SK-N-SH (cell line): Measurements from ENCODE around the gene CHST11. TPM values are rescaled to one million over a fixed set of nuclear protein-coding genes. Genes with fewer than 3 reads are reported as not detected.
A peak's percentile ranks its signal among the peaks of the same experiment; 100 is the strongest.

Experiments used
- CTCF ChIA-PET: fragments of 300-600, 350-600 bp; formaldehyde crosslinking; extraction: SDS; loops from one replicate; lab custom pipeline; 2021; lab: Yijun Ruan, JAX
- POLR2A ChIA-PET: fragments of 350-600 bp; sonication (Branson Sonifier 250); formaldehyde crosslinking; extraction: SDS; loops from one replicate; lab custom pipeline; 2020; ENCODE audit warnings: antibody characterized with exemption, inconsistent platforms; lab: Yijun Ruan, JAX
- DNase-seq: peaks from one replicate; pipeline ENCODE4 v3.0.0; 2012
- H2AFZ ChIP-seq: fragments of 200-600 bp; sonication (generic); 2 replicates; pipeline ENCODE4 v1.8.1; 2016; ENCODE audit warnings: antibody characterized with exemption, mild to moderate bottlenecking, low read depth
- H3F3A ChIP-seq: fragments of 200-600 bp; sonication (generic); replicated peaks from 2 replicates; pipeline ENCODE3; 2016; ENCODE audit warnings: antibody characterized with exemption, mild to moderate bottlenecking; ENCODE audit not compliant: insufficient read depth
- H3K27ac ChIP-seq, 2 experiments: fragments of 200-500 bp in 1 of 2; fragments of 200-600 bp in 1 of 2; sonication (Bioruptor generic) in 1 of 2; sonication (generic), shearing (Covaris generic) in 1 of 2; 2 replicates each; pipeline versions ENCODE4 v1.5.1 to v1.6.1; 2014 to 2016; ENCODE audit warnings: low read depth in 2 of 2, inconsistent platforms in 1 of 2, low read length in 1 of 2, mild to moderate bottlenecking in 1 of 2, mixed read lengths in 1 of 2
- H3K27me3 ChIP-seq: fragments of 200-600 bp; sonication (generic), shearing (Covaris generic); 2 replicates; pipeline ENCODE4 v1.6.1; 2016; ENCODE audit warnings: mixed run types; ENCODE audit not compliant: insufficient read depth
- H3K36me3 ChIP-seq, 2 experiments: fragments of 200-500 bp in 1 of 2; fragments of 200-600 bp in 1 of 2; sonication (Bioruptor generic) in 1 of 2; sonication (generic) in 1 of 2; replicated peaks in 1 of 2; 2 replicates each; pipeline versions ENCODE3 to v1.5.1; 2014 to 2016; ENCODE audit warnings: low read length in 1 of 2, mild to moderate bottlenecking in 1 of 2; ENCODE audit not compliant: insufficient read depth in 2 of 2, control insufficient read depth in 1 of 2
- H3K4me1 ChIP-seq, 2 experiments: fragments of 200-500 bp in 1 of 2; fragments of 200-600 bp in 1 of 2; sonication (Bioruptor generic) in 1 of 2; sonication (generic), shearing (Covaris generic) in 1 of 2; 2 replicates each; pipeline versions ENCODE4 v1.5.1 to v1.6.1; 2014 to 2016; ENCODE audit warnings: low read depth in 1 of 2, low read length in 1 of 2, mixed run types in 1 of 2; ENCODE audit not compliant: insufficient read depth in 2 of 2, control insufficient read depth in 1 of 2
- H3K4me2 ChIP-seq: fragments of 200-600 bp; sonication (generic), shearing (Covaris generic); 2 replicates; pipeline ENCODE4 v1.6.1; 2017; ENCODE audit warnings: mixed run types
- H3K4me3 ChIP-seq, 2 experiments: fragments of 200-500 bp in 1 of 2; fragments of 200-600 bp in 1 of 2; sonication (Bioruptor generic) in 1 of 2; sonication (generic), shearing (Covaris generic) in 1 of 2; 2 replicates each; pipeline versions ENCODE4 v1.5.1 to v1.8.1; 2014 to 2016; ENCODE audit warnings: low read depth in 2 of 2, inconsistent platforms in 1 of 2, low read length in 1 of 2, mild to moderate bottlenecking in 1 of 2, mixed read lengths in 1 of 2, moderate library complexity in 1 of 2
- H3K79me2 ChIP-seq: fragments of 200-600 bp; sonication (generic); 2 replicates; pipeline ENCODE4 v1.8.1; 2017; ENCODE audit warnings: mild to moderate bottlenecking; ENCODE audit not compliant: insufficient read depth
- H3K9ac ChIP-seq: fragments of 200-600 bp; sonication (generic); 2 replicates; pipeline ENCODE4 v1.6.1; 2017; ENCODE audit warnings: mixed run types
- H3K9me2 ChIP-seq: fragments of 200-600 bp; sonication (generic); 2 replicates; pipeline ENCODE4 v1.6.1; 2017; ENCODE audit warnings: mixed run types
- H3K9me3 ChIP-seq: fragments of 200-600 bp; sonication (generic); 2 replicates; pipeline ENCODE4 v1.6.1; 2017; ENCODE audit warnings: mixed run types, mild to moderate bottlenecking, moderate library complexity
- H4K20me1 ChIP-seq: fragments of 200-600 bp; sonication (generic); 2 replicates; pipeline ENCODE4 v1.6.1; 2017; ENCODE audit warnings: mild to moderate bottlenecking, mixed run types; ENCODE audit not compliant: insufficient read depth
- CHD2 ChIP-seq: fragments of 150-350 bp; IDR thresholded peaks from 2 replicates; pipeline ENCODE4 v1.6.1; 2018; ENCODE audit warnings: low read length; ENCODE audit not compliant: partially characterized antibody
- CTCF ChIP-seq: fragments of 200-600 bp; sonication (generic); IDR thresholded peaks from 2 replicates; pipeline ENCODE4 v1.6.1; 2017; ENCODE audit warnings: antibody characterized with exemption, mild to moderate bottlenecking, moderate library complexity
- EP300 ChIP-seq, 2 experiments: IDR thresholded peaks; 2 replicates each; pipeline versions ENCODE4 v1.4.0 to v1.6.1; 2012; ENCODE audit warnings: borderline replicate concordance in 1 of 2, low read depth in 1 of 2, low read length in 1 of 2
- FOXJ3 ChIP-seq: sonication (generic); formaldehyde crosslinking; IDR thresholded peaks from 2 replicates; pipeline ENCODE4 v1.5.1; 2020; ENCODE audit warnings: mild to moderate bottlenecking, missing genetic modification reagents
- GABPA ChIP-seq: IDR thresholded peaks from 2 replicates; pipeline ENCODE4 v1.4.0; 2012; ENCODE audit warnings: low read depth, mild to moderate bottlenecking
- GATA2 ChIP-seq: sonication (generic); formaldehyde crosslinking; IDR thresholded peaks from 2 replicates; pipeline ENCODE4 v1.5.0; 2020; ENCODE audit warnings: mild to moderate bottlenecking, missing genetic modification reagents
- MAX ChIP-seq: IDR thresholded peaks from 2 replicates; pipeline ENCODE4 v1.4.0; 2012; ENCODE audit warnings: low read depth
- MEF2A ChIP-seq: IDR thresholded peaks from 2 replicates; pipeline ENCODE4 v1.4.0; 2012; ENCODE audit warnings: low read depth, borderline replicate concordance
- MXI1 ChIP-seq: IDR thresholded peaks from 2 replicates; pipeline ENCODE4 v1.6.1; 2012; ENCODE audit warnings: mild to moderate bottlenecking, low read depth, low read length, improper control_type of control experiment
- NRF1 ChIP-seq: IDR thresholded peaks from 2 replicates; pipeline ENCODE4 v1.6.1; 2012; ENCODE audit warnings: low read depth, mild to moderate bottlenecking, low read length
- PBX3 ChIP-seq: IDR thresholded peaks from 2 replicates; pipeline ENCODE4; 2012
- POLR2AphosphoS5 ChIP-seq: IDR thresholded peaks from 2 replicates; pipeline ENCODE4 v1.6.1; 2012; ENCODE audit warnings: low read depth, low read length
- RAD21 ChIP-seq: IDR thresholded peaks from 2 replicates; pipeline ENCODE4 v1.6.1; 2012; ENCODE audit warnings: mild to moderate bottlenecking, low read length
- RCOR1 ChIP-seq: fragments of 150-350 bp; IDR thresholded peaks from 2 replicates; pipeline ENCODE4 v1.6.1; 2017; ENCODE audit warnings: antibody characterized with exemption, low read length
- RFX5 ChIP-seq: IDR thresholded peaks from 2 replicates; pipeline ENCODE4 v1.6.1; 2012; ENCODE audit warnings: mild to moderate bottlenecking, improper control_type of control experiment, low read length
- RXRA ChIP-seq: IDR thresholded peaks from 2 replicates; pipeline ENCODE4 v1.4.0; 2012; ENCODE audit warnings: low read depth, mild to moderate bottlenecking, borderline replicate concordance
- TAF1 ChIP-seq: IDR thresholded peaks from 2 replicates; pipeline ENCODE4 v1.6.1; 2012; ENCODE audit warnings: low read depth, mild to moderate bottlenecking, low read length, moderate library complexity, borderline replicate concordance
- TCF12 ChIP-seq: IDR thresholded peaks from 2 replicates; pipeline ENCODE4 v1.4.0; 2012
- TEAD4 ChIP-seq: IDR thresholded peaks from 2 replicates; pipeline ENCODE4 v1.4.0; 2012; ENCODE audit warnings: mild to moderate bottlenecking, borderline replicate concordance; ENCODE audit not compliant: insufficient read depth
- YY1 ChIP-seq: IDR thresholded peaks from 2 replicates; pipeline ENCODE4 v1.4.0; 2012; ENCODE audit warnings: low read depth, mild to moderate bottlenecking
- WGBS: methylation state at CpG from one replicate; pipeline ENCODE4 v1.1.6; 2017; ENCODE audit warnings: low lambda C conversion rate; 5-methylcytosine and 5-hydroxymethylcytosine counted together
- polyA plus RNA-seq, 3 experiments: library from polyadenylated mRNA; depleted of rRNA; stranded (reverse); fragments of >200 nt; gene quantifications; 2 replicates each; pipeline ENCODE4 v1.2.3, GENCODE V29; 2012
- TF ChIP-seq, protein P1 (sequence below): fragments of 150-350 bp; IDR thresholded peaks from 2 replicates; pipeline ENCODE4 v1.6.1; 2017; ENCODE audit warnings: antibody characterized with exemption, low read length, low read depth, borderline replicate concordance

CHST11 gene
- polyA plus RNA-seq, 1 of the 3 experiments (the other 2 are of a cell fraction) = 18.6 TPM

DNA sequence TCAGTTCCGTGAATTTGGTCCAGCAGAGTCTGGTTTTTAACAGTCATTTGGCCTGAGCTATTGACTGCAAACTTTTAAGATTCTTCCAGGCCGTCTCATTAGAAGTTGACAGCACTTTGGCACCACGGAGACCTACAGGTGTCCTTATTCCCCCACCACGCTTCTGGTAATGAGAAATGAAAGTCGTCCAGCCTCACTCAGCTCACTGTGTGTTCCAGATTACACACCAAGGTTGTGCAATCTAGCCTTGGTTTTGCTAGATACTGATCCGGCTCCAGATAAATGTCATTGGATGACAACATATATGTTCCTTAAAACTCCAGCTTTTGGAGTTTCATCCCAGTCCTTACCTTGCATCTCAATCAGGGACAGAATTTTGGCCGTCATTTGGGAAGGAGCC, 210.4 kb downstream of the CHST11 start:
- H3K27me3 ChIP-seq = no peaks in the 10 kb centered on the region
- H3K36me3 ChIP-seq = no peaks in the 10 kb centered on the region
- WGBS = 85% methylated on average over 7 of the region's 7 CpGs
- POLR2A ChIA-PET = interaction anchor here (1.0 kb wide), 1 partner anchor 8 kb away, joined by 3 read pairs; no protein-coding TSS in a partner anchor
- no peak overlapping the region for H3K9ac ChIP-seq
- H4K20me1 ChIP-seq = no peaks in the 10 kb centered on the region
- CTCF ChIA-PET = interaction anchor here (0.9 to 9.5 kb wide), 7 partner anchors 13 to 285 kb away, joined by 3 to 66 read pairs (median 3); partner anchors contain the start of gene CHST11
- H3K9me3 ChIP-seq = no peaks in the 10 kb centered on the region
- H3K79me2 ChIP-seq = no peaks in the 10 kb centered on the region
- H2AFZ ChIP-seq = no peak overlapping the region
- no peak for DNase-seq
- no peaks in the 10 kb centered on the region for H3K9me2 ChIP-seq
- peaks cover 14 to 56% of the 10 kb centered on the region in 2 experiments for H3K4me1 ChIP-seq
- peaks cover 10% of the 10 kb centered on the region for H3F3A ChIP-seq
- no peak overlapping the region for H3K4me3 ChIP-seq
- TF ChIP-seq, protein P1, sequence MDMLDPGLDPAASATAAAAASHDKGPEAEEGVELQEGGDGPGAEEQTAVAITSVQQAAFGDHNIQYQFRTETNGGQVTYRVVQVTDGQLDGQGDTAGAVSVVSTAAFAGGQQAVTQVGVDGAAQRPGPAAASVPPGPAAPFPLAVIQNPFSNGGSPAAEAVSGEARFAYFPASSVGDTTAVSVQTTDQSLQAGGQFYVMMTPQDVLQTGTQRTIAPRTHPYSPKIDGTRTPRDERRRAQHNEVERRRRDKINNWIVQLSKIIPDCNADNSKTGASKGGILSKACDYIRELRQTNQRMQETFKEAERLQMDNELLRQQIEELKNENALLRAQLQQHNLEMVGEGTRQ = no peak
- TF ChIP-seq CTCF = no peak
- no peak for TF ChIP-seq MEF2A
- TF ChIP-seq MAX = no peak
- no peak overlapping the region for H3K4me2 ChIP-seq
- no peak overlapping the region for H3K27ac ChIP-seq

DNA sequence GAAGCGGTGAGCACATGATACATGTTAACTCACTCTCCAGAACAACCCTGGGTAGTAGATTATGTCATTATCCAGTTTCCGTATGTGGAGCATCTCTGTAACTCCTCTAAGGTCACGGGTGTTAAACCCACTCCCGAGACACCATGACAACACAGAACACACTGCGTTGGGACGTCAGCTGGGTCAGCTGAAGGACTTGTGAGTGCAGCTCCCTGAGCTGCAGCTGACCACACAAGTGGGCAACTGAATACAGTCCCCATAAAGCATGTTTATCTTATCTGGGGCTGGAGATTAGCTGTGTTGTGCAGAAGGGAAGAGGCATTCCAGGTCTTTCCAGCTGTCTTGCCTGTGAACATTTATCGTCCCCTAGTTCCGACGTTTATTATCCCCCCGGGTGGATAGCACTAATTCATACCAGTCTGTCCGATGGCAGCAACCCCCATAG, 211.5 kb downstream of the CHST11 start:
- WGBS = 67% methylated on average over 11 of the region's 11 CpGs
- no peak overlapping the region for H3K9ac ChIP-seq
- no peaks in the 10 kb centered on the region for H3K27me3 ChIP-seq
- no peaks in the 10 kb centered on the region for H3K9me2 ChIP-seq
- peak overlapping the region in 1 of 2 experiments; percentile 88; a peak in 2 of 4 replicates for H3K27ac ChIP-seq
- H4K20me1 ChIP-seq = no peaks in the 10 kb centered on the region
- H3K4me3 ChIP-seq = no peak overlapping the region
- ChIA-PET POLR2A (interaction anchor here (0.8 to 1.8 kb wide), 2 partner anchors 59 to 286 kb away, joined by 3 to 5 read pairs; no protein-coding TSS in a partner anchor), CTCF (interaction anchor here (0.9 to 9.5 kb wide), 5 partner anchors 42 to 286 kb away, joined by 3 to 66 read pairs (median 3); partner anchors contain the start of gene CHST11)
- peaks cover 25 to 62% of the 10 kb centered on the region in 2 experiments for H3K4me1 ChIP-seq
- H2AFZ ChIP-seq = no peak overlapping the region
- H3K9me3 ChIP-seq = no peaks in the 10 kb centered on the region
- no peaks in the 10 kb centered on the region for H3K79me2 ChIP-seq
- H3K4me2 ChIP-seq = no peak overlapping the region
- no peaks in the 10 kb centered on the region for H3K36me3 ChIP-seq
- peaks cover 16% of the 10 kb centered on the region for H3F3A ChIP-seq
- peak; percentile 78 for DNase-seq
- TF ChIP-seq NRF1 = no peak
- TF ChIP-seq FOXJ3 (CRISPR knock-in tag) = peak; percentile 95
- TF ChIP-seq RFX5 = no peak
- TF ChIP-seq MAX = no peak
- no peak for TF ChIP-seq RXRA
- no peak for TF ChIP-seq GABPA
- peak; percentile 42; the same call in 1 of the 2 replicates for TF ChIP-seq MXI1
- TF ChIP-seq YY1 = no peak
- TF ChIP-seq GATA2 (CRISPR knock-in tag) = peak; percentile 99
- TF ChIP-seq TAF1 = no peak
- TF ChIP-seq TCF12 = peak; percentile 61
- TF ChIP-seq RAD21 = peak; percentile 53
- TF ChIP-seq PBX3 = peak; percentile 40
- no peak for TF ChIP-seq TEAD4
- peak; percentile 99 for TF ChIP-seq RCOR1
- TF ChIP-seq POLR2AphosphoS5 = peak; percentile 57
- no peak for TF ChIP-seq CTCF
- peak in 1 of 2 experiments; percentile 99; a peak in 2 of 4 replicates for TF ChIP-seq EP300 (IDR thresholded peaks at IDR 0.05; ENCODE audit: borderline replicate concordance in 1 of 2, low read depth in 1 of 2, low read length in 1 of 2)
- peak; percentile 94 for TF ChIP-seq CHD2
